Heart right ventricle (tissue), 16 donors: ENCODE data around the gene NIT2. TPM values are rescaled to one million over a fixed set of nuclear protein-coding genes. Genes with fewer than 3 reads are reported as not detected.
A peak's percentile ranks its signal among the peaks of the same experiment; 100 is the strongest.

Experiments used
- ATAC-seq, 8 donors: fragments of 200-7000 bp; cut with Tn5 transposase; one replicate each; pipeline ENCODE4 v1.9.1; 2020; ENCODE audit warnings: mild to moderate bottlenecking in 8 of 8, moderate library complexity in 8 of 8, moderate number of reproducible peaks in 1 of 8
- DNase-seq, 2 donors: peaks; one replicate each; pipeline ENCODE4 v3.0.0-alpha.2; 2020
- H3K27ac ChIP-seq, 10 donors: fragments of 200-600 bp; sonication (generic) in 2 of 10; one replicate each; pipeline versions ENCODE4 v1.5.0 to v1.8.0; 2020 to 2022; ENCODE audit warnings: mild to moderate bottlenecking in 3 of 10
- H3K27me3 ChIP-seq, 7 donors: fragments of 200-600 bp; one replicate each; pipeline ENCODE4 v1.8.0; 2021 to 2022; ENCODE audit warnings: mild to moderate bottlenecking in 2 of 7
- H3K36me3 ChIP-seq, 9 donors: fragments of 200-600 bp; sonication (generic) in 1 of 9; one replicate each; pipeline versions ENCODE4 v1.5.0 to v1.8.0; 2020 to 2022; ENCODE audit warnings: mild to moderate bottlenecking in 2 of 9
- H3K4me1 ChIP-seq, 9 donors: fragments of 200-600 bp; sonication (generic) in 1 of 9; one replicate each; pipeline versions ENCODE4 v1.5.0 to v1.8.0; 2020 to 2022; ENCODE audit warnings: mild to moderate bottlenecking in 4 of 9
- H3K4me3 ChIP-seq, 10 donors: fragments of 200-600 bp; sonication (generic) in 2 of 10; one replicate each; pipeline versions ENCODE4 v1.5.0 to v1.8.0; 2020 to 2022; ENCODE audit warnings: mild to moderate bottlenecking in 7 of 10, moderate library complexity in 2 of 10
- H3K9me3 ChIP-seq, 11 donors: fragments of 200-600 bp in 10 of 11; sonication (generic) in 2 of 11; one replicate each; pipeline versions ENCODE4 v1.5.0 to v1.8.0; 2013 to 2022; ENCODE audit warnings: mild to moderate bottlenecking in 2 of 11, control low read depth in 1 of 11, moderate library complexity in 1 of 11
- CTCF ChIP-seq, 9 donors: fragments of 200-600 bp; sonication (generic) in 2 of 9; IDR thresholded peaks; one replicate each; pipeline versions ENCODE4 v1.5.0 to v1.8.0; 2021 to 2022; ENCODE audit warnings: antibody characterized with exemption in 9 of 9, mild to moderate bottlenecking in 5 of 9, moderate library complexity in 1 of 9
- WGBS, 2 donors: extraction: QIAGEN DNeasy Blood & Tissue Kit; methylation state at CpG; one replicate each; pipeline ENCODE4 v1.1.7; 2013; ENCODE audit warnings: inconsistent platforms in 1 of 2; 5-methylcytosine and 5-hydroxymethylcytosine counted together
- intact Hi-C, 10 donors: fragments of 100-400 bp; cut with DNase I; formaldehyde crosslinking; loops; one replicate each; pipeline versions ENCODE4 v1.11.1 to v1.14.2; 2022
- long read RNA-seq, 3 donors: library from polyadenylated mRNA; unstranded; transcript quantifications; one replicate each; pipeline ENCODE4 v2.0.0, GENCODE V29; 2020 to 2021
- polyA plus RNA-seq, 2 donors: library from polyadenylated mRNA; stranded (reverse); fragments of 200-250 nt; gene quantifications; one replicate each; pipeline ENCODE4 v1.2.3, GENCODE V29; 2013
- total RNA-seq, 10 donors: library from RNA; stranded (reverse); fragmentation: NEBNext Ultra II Directional in 3 of 10; extraction: Animal tissue kit (Norgen Biotek cat#: 25700) in 3 of 10; gene quantifications; one replicate each; pipeline versions ENCODE4 v1.2.1 to v1.2.4, GENCODE V29; 2021 to 2023
- donor health status: Arrhythmogenic right ventricular cardiomyopathy.
- donor health status: ischemic (EF 13 %, LVEDD 7.1; RV severe dilation, severe dysfunction).
- donor health status: healthy with polysubstance abuse.
- donor health status: DM: no; HTN: yes; CAD: no.
- donor health status: DM: no; HTN: no; CAD: no.
- donor health status: ischemic (EF 25% LVEDD 6.9; RV normal size, moderate dysfunction).
- donor health status: ischemic (EF 25% LVEDD 5.7; RV mildly dilated, moderate dysfunction).
- donor health status: healthy.
- donor health status: DM: yes; HTN: yes; CAD: no.
- donor health status: Ischemic cardiomyopathy.
- donor health status: ischemic (EF 35%, LVEDD 5.7; RV mildly dilated, moderate dysfunction).
- donor health status: nonischemic (EF 11% LVEDD 7.7; RV severe dilation, severe dysfunction).
- donor health status: DM: yes; HTN: yes; CAD: no.
- donor health status: PGD.
- donor health status: ischemic (EF 29% LVEDD 5.4; RV normal size, mild dysfunction).
- donor health status: nonischemic (EF 23%, LVEDD 6.1; RV moderate dilation, normal function).

NIT2 gene
- total RNA-seq: 10 to 100 TPM; 39.7 to 56.7 (median 46.6) TPM
- polyA plus RNA-seq: 10 to 100 TPM; 14.7 to 31.7 TPM
- long read RNA-seq, donor 1, full-length matches to known transcripts: 19 of 36 reads
- long read RNA-seq, donor 1, partial matches to known transcripts: 8 of 36 reads
- long read RNA-seq, donor 1, other reads (novel, unspliced or antisense): 9 of 36 reads
- long read RNA-seq, donor 2, full-length matches to known transcripts: 44 of 65 reads
- long read RNA-seq, donor 2, partial matches to known transcripts: 8 of 65 reads
- long read RNA-seq, donor 2, other reads (novel, unspliced or antisense): 13 of 65 reads
- long read RNA-seq, donor 3, full-length matches to known transcripts: 35 of 44 reads
- long read RNA-seq, donor 3, partial matches to known transcripts: 5 of 44 reads
- long read RNA-seq, donor 3, other reads (novel, unspliced or antisense): 4 of 44 reads

GRCh38 chr3:100334488-100335351 is at the start of gene NIT2:
Gene NIT2 (plus strand): TSS chr3:100334757. CDS start chr3:100334792, 35 bp downstream.
- Histone ChIP-seq H3K9me3 (no peaks in the 10 kb centered on the region), H3K27ac (peak within 1 kb of the TSS; percentile 46 to 94 (median 84)), H3K4me3 (peak within 1 kb of the TSS; percentile 46 to 85 (median 69)), H3K4me1 (peaks cover 0 to 21% (median 6%) of the 10 kb centered on the region in 9 donors), H3K36me3 (peaks cover 0 to 10% (median 1%) of the 10 kb centered on the region in 9 donors), H3K27me3 (no peaks in the 10 kb centered on the region)
- ATAC-seq: peak; percentile 94 to 99 (median 98)
- no peak for TF ChIP-seq CTCF (IDR thresholded peaks at IDR 0.05)
- intact Hi-C loops: loop anchor here in 3 of 10 donors (5.0 to 10.0 kb wide), 3 partner anchors 68 to 160 kb away; partner anchors contain the start of genes LNP1 (in 2 of the 3), TOMM70 (in 2 of the 3), TBC1D23 (in 1 of the 3) and TMEM45A (in 1 of the 3)
- peak; percentile 85 to 88 for DNase-seq
- WGBS, 2 donors: 0% methylated on average over 77 of the region's 77 CpGs

- Histone ChIP-seq H3K27me3 (no peaks in the 10 kb centered on the region), H3K27ac (no peak overlapping the region), H3K4me3 (no peak overlapping the region), H3K36me3 (peaks cover 0 to 98% (median 20%) of the 10 kb centered on the region in 9 donors), H3K9me3 (no peaks in the 10 kb centered on the region), H3K4me1 (peaks cover 0 to 11% (median 0%) of the 10 kb centered on the region in 9 donors)
- ATAC-seq: no peak
- no peak for DNase-seq
- no peak for TF ChIP-seq CTCF (IDR thresholded peaks at IDR 0.05)
- intact Hi-C loops: no loop called here
These were observed 46.2 kb upstream of the NIT2 start for GRCh38 chr3:100288288-100288894.

GRCh38 chr3:100289339-100289738 is 45.2 kb upstream of the NIT2 start:
- Histone ChIP-seq H3K4me3 (no peak overlapping the region), H3K27me3 (no peaks in the 10 kb centered on the region), H3K9me3 (no peaks in the 10 kb centered on the region), H3K4me1 (peaks cover 0 to 11% (median 0%) of the 10 kb centered on the region in 9 donors), H3K27ac (no peak overlapping the region), H3K36me3 (peaks cover 0 to 96% (median 20%) of the 10 kb centered on the region in 9 donors)
- DNase-seq: no peak
- 36% methylated on average over 2 of the region's 2 CpGs for WGBS, 2 donors
- intact Hi-C loops: no loop called here
- ATAC-seq: peak in 1 of 8 donors; percentile 41
- no peak for TF ChIP-seq CTCF (IDR thresholded peaks at IDR 0.05)

DNA sequence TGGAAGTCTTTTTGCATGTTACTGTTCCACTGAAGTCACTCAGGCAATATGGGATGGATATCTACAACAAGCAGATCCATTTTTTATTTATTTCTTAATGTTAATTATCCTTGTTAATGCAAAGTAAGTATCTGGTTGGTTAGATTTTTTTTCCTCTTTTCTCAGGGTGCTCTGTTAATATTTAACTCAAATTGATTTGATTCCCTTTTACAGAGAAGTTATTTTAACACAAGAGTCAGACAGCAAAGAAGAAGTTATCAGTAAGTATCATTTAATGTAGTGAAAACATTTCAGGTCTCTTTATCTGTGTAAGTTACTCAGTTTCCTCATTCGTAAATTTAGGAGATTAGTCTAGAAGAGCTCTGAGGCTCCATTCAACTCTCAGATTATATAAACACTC is 39.5 kb upstream of the NIT2 start:
- Histone ChIP-seq H3K27me3 (no peaks in the 10 kb centered on the region), H3K9me3 (no peaks in the 10 kb centered on the region), H3K4me3 (no peak overlapping the region), H3K4me1 (no peaks in the 10 kb centered on the region), H3K36me3 (peaks cover 0 to 100% (median 31%) of the 10 kb centered on the region in 9 donors), H3K27ac (no peak overlapping the region)
- ATAC-seq: no peak
- TF ChIP-seq CTCF (IDR thresholded peaks at IDR 0.05): no peak
- no peak for DNase-seq
- 95 to 96% methylated on average over 1 of the region's 1 CpG for WGBS, 2 donors
- intact Hi-C loops: no loop called here
